ENCODE results near the gene SIGLEC9.

DNA sequence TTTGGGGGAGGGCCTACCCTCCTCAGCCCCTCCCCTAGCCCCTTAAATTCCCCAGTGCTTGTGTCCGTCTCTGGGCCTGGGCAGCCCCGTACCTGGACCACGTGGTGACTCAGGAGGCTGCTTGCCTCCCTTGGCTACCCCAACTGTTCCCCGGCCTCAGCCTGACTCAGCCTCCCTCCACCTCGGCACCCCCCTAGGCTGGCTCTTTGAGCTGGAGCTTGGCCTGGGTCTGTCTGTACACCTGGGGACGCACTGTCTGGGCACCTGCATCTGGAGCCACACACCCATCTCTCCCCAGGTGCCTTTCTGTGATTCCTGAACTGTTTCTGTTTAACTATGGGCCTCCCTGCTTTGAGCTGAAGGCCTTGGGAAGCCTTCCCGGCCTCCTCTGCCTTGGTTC lies 40.2 kb upstream of the SIGLEC9 start:
- no peak for TF ChIP-seq POLR2AphosphoS5 (IDR thresholded peaks at IDR 0.05)
- no peak for TF ChIP-seq POLR2A (IDR thresholded peaks at IDR 0.05)
- TF ChIP-seq, protein P1, sequence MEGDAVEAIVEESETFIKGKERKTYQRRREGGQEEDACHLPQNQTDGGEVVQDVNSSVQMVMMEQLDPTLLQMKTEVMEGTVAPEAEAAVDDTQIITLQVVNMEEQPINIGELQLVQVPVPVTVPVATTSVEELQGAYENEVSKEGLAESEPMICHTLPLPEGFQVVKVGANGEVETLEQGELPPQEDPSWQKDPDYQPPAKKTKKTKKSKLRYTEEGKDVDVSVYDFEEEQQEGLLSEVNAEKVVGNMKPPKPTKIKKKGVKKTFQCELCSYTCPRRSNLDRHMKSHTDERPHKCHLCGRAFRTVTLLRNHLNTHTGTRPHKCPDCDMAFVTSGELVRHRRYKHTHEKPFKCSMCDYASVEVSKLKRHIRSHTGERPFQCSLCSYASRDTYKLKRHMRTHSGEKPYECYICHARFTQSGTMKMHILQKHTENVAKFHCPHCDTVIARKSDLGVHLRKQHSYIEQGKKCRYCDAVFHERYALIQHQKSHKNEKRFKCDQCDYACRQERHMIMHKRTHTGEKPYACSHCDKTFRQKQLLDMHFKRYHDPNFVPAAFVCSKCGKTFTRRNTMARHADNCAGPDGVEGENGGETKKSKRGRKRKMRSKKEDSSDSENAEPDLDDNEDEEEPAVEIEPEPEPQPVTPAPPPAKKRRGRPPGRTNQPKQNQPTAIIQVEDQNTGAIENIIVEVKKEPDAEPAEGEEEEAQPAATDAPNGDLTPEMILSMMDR (IDR thresholded peaks at IDR 0.05), result no peak

Data from gastroesophageal sphincter (tissue), 3 donors.